ENCODE data around the gene PRLR. TPM values are rescaled to one million over a fixed set of nuclear protein-coding genes. Genes with fewer than 3 reads are reported as not detected.

Gene PRLR
- total RNA-seq, 2 experiments from 2014 or later = 0.14 TPM; not detected in 1

DNA sequence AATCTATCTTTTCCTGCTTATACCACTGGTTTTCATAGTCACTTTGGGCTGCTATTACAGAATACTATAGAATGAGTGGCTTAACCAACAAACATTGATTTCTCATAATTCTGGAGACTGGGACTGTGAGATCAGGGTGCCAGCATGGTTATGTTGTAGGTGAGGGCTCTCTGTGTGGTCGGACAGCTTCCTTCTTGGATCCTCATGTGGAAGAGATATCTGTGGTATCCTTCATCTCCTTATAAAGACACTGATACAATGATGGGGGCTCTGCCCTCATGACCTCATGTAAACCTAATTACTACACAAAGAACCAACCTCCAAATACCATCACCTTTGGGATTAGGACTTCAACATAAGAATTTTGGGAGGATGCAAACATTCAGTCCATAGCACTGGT is 13.9 kb upstream of the PRLR start:
- no peak for ATAC-seq
- H3K27ac Mint-ChIP-seq = no peak overlapping the region
- CTCF ChIA-PET = interaction anchor here (0.6 kb wide), 1 partner anchor 67 kb away, joined by 3 read pairs; no protein-coding TSS in a partner anchor
- H3K4me3 Mint-ChIP-seq = no peak overlapping the region
- H3K36me3 Mint-ChIP-seq = no peaks in the 10 kb centered on the region
- H3K27me3 Mint-ChIP-seq = peaks cover 10% of the 10 kb centered on the region
- no peak for DNase-seq
- peaks cover 2% of the 10 kb centered on the region for H3K4me1 Mint-ChIP-seq
- no peaks in the 10 kb centered on the region for H3K9me3 Mint-ChIP-seq (ENCODE audit: low read depth)

DNA sequence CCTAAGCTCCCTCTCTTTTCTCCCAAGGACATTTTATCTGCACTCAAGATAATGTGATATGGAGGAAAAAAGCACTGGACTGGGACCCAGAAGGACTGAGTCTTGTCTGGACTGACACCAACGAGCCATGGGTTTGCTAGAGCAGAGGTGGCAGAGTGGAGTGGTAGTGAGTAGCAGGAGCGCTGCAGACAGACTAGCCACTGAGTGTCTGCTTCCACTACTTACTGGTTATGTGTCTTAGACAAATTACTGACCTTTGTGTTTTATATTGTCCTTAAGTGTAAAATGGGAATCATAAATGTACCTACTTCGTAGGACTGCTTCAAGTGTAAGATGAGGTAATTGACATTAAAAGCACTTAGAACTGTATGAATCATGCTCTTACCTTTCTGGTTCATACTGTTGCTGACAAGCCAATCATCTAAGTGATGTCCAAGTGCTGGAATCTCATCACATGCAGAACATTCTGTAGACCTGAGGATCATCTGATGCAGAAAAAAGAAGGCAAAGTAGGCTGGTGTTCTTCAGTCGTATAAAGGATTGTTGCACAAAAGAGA is 12.5 kb upstream of the PRLR start:
- DNase-seq (no peak), ATAC-seq (no peak)
- Mint-ChIP-seq H3K4me1 (peaks cover 2% of the 10 kb centered on the region), H3K36me3 (no peaks in the 10 kb centered on the region), H3K27me3 (peaks cover 10% of the 10 kb centered on the region), H3K4me3 (no peak overlapping the region), H3K27ac (no peak overlapping the region), H3K9me3 (ENCODE audit: low read depth) (no peaks in the 10 kb centered on the region)
- CTCF ChIA-PET = no interaction called here

GRCh38 chr5:35240892-35241291 is 10.6 kb upstream of the PRLR start:
- no peak overlapping the region for H3K27ac Mint-ChIP-seq
- CTCF ChIA-PET = no interaction called here
- H3K9me3 Mint-ChIP-seq (ENCODE audit: low read depth) = no peaks in the 10 kb centered on the region
- H3K4me1 Mint-ChIP-seq = no peaks in the 10 kb centered on the region
- H3K4me3 Mint-ChIP-seq = no peak overlapping the region
- no peak for ATAC-seq
- H3K27me3 Mint-ChIP-seq = peaks cover 10% of the 10 kb centered on the region
- no peaks in the 10 kb centered on the region for H3K36me3 Mint-ChIP-seq
- DNase-seq = no peak

GRCh38 chr5:35239911-35240610 is 9.8 kb upstream of the PRLR start:
- CTCF ChIA-PET = no interaction called here
- Mint-ChIP-seq H3K9me3 (ENCODE audit: low read depth) (no peaks in the 10 kb centered on the region), H3K4me1 (no peaks in the 10 kb centered on the region)

DNA sequence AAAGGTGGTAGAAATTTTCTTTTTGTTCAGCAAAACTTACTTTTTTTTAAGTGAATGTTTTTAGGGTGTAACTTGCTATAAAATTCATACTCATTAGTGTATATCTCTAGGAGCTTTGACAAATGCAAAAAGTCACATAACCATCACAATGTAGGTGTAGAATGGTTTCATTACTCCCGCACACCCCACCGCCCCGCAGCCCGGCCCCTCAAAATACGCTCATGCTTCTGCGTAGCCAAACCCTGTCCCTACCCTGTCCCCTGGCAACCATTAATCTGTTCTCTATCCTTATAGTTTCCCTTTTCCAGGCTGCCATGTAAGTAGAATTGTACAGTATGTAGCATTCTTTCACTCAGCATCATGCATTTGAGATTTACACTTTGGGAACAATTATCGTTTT is 9.2 kb upstream of the PRLR start:
- DNase-seq (no peak), ATAC-seq (no peak)
- Mint-ChIP-seq H3K9me3 (ENCODE audit: low read depth) (no peaks in the 10 kb centered on the region), H3K4me1 (no peaks in the 10 kb centered on the region), H3K36me3 (no peaks in the 10 kb centered on the region), H3K27me3 (peaks cover 10% of the 10 kb centered on the region), H3K27ac (no peak overlapping the region), H3K4me3 (no peak overlapping the region)
- CTCF ChIA-PET = no interaction called here

More at GRCh38 chr5:35239911-35240610, 9.8 kb upstream of the PRLR start:
- no peak for DNase-seq
- no peak overlapping the region for H3K27ac Mint-ChIP-seq
- H3K4me3 Mint-ChIP-seq = no peak overlapping the region
- ATAC-seq = no peak
- peaks cover 10% of the 10 kb centered on the region for H3K27me3 Mint-ChIP-seq
- no peaks in the 10 kb centered on the region for H3K36me3 Mint-ChIP-seq

- DNase-seq (no peak), ATAC-seq (no peak)
- H3K9me3 Mint-ChIP-seq (ENCODE audit: low read depth) = no peaks in the 10 kb centered on the region
- peaks cover 6% of the 10 kb centered on the region for H3K27me3 Mint-ChIP-seq
- no peaks in the 10 kb centered on the region for H3K4me1 Mint-ChIP-seq
- no peak overlapping the region for H3K4me3 Mint-ChIP-seq
- H3K27ac Mint-ChIP-seq = no peak overlapping the region
- CTCF ChIA-PET = no interaction called here
- H3K36me3 Mint-ChIP-seq = no peaks in the 10 kb centered on the region
Measured at GRCh38 chr5:35237580-35238376, 7.5 kb upstream of the PRLR start.

DNA sequence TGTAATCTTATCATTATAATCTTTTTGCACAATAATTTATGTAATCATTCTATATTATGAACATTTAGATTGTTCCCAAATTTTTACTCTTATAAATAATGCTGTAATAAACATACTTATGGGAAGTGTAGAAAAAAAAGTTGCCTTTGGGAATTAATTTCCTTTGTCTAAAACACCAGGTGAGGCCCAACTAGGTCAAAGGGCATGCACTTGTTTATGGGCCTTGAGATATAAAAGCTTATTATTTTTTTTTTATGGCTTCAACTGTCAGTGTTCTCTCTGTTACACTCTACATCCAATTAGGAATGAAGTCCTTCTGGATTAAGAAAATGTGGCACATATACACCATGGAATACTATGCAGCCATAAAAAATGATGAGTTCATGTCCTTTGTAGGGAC is 6.5 kb upstream of the PRLR start:
- Mint-ChIP-seq H3K4me3 (no peak overlapping the region), H3K4me1 (no peaks in the 10 kb centered on the region), H3K9me3 (ENCODE audit: low read depth) (no peaks in the 10 kb centered on the region), H3K27me3 (peaks cover 11% of the 10 kb centered on the region), H3K36me3 (no peaks in the 10 kb centered on the region), H3K27ac (no peak overlapping the region)
- CTCF ChIA-PET = no interaction called here
- no peak for DNase-seq
- ATAC-seq = no peak

GRCh38 chr5:35233601-35234000 is 3.3 kb upstream of the PRLR start:
- DNase-seq (no peak), ATAC-seq (no peak)
- Mint-ChIP-seq H3K4me1 (peaks cover 10% of the 10 kb centered on the region), H3K27me3 (peaks cover 41% of the 10 kb centered on the region), H3K9me3 (ENCODE audit: low read depth) (no peaks in the 10 kb centered on the region), H3K27ac (no peak overlapping the region), H3K36me3 (no peaks in the 10 kb centered on the region), H3K4me3 (no peak overlapping the region)
- CTCF ChIA-PET = interaction anchor here (0.7 kb wide), 1 partner anchor 513 kb away, joined by 3 read pairs; no protein-coding TSS in a partner anchor

- DNase-seq = no peak
- Mint-ChIP-seq H3K36me3 (no peaks in the 10 kb centered on the region), H3K27ac (no peak overlapping the region), H3K27me3 (peaks cover 45% of the 10 kb centered on the region), H3K9me3 (ENCODE audit: low read depth) (no peaks in the 10 kb centered on the region), H3K4me1 (peaks cover 10% of the 10 kb centered on the region), H3K4me3 (no peak overlapping the region)
- CTCF ChIA-PET = interaction anchor here (0.7 kb wide), 1 partner anchor 513 kb away, joined by 3 read pairs; no protein-coding TSS in a partner anchor
- no peak for ATAC-seq
Measured at GRCh38 chr5:35233121-35233520, 2.8 kb upstream of the PRLR start.

- CTCF ChIA-PET = no interaction called here
- Mint-ChIP-seq H3K27me3 (peaks cover 55% of the 10 kb centered on the region), H3K4me1 (peaks cover 10% of the 10 kb centered on the region), H3K9me3 (ENCODE audit: low read depth) (no peaks in the 10 kb centered on the region), H3K36me3 (no peaks in the 10 kb centered on the region), H3K4me3 (no peak overlapping the region), H3K27ac (no peak overlapping the region)
- DNase-seq (no peak), ATAC-seq (no peak)
Measured at GRCh38 chr5:35232124-35232523, 1.8 kb upstream of the PRLR start.

DNA sequence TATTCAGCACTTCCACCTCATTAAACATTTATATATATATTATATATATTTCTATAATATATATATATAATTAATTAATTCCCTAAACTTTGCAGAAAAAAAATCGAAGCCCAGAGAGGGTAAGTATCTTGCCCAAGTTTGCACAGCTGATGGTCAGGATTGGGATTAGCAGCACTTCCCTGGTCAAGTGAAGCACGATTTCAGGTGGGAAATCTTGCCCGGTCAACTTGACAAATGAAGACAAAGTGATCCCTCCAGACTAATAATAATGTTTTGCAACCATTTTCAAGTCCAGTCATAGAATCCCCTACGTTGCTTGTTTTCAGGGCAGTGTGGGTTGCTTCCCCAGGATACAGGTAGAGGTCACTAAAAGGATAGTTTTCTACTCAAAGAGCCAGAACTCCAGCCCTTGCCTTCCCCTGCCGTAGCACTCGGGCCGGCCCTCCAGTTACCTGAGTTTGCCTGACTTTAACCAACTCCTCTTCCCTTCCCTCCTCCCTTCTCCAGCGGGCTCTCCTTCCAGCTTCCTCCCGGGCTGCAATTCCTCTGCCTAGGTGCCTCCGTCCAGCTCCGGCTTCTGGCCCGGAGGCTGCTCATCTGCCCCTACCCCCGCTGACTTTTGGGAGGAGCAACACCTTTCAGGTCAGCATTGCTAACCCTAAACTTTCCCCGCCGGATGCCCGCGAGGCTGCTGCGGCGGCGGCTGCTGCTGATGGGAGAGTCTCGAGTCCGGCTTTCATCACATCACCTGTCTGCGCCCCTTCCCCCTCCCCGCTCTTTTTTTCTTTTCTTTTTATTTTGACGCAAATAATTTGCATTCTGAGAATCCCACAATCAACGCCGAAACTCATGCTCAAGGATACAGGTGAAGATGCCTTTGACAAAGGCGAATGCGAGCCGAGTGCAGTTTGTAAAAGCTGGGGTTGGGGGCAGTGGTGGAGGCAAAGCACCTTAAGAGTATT is 930 bp downstream of the PRLR start:
- peak overlapping the region; percentile 30 for H3K4me3 Mint-ChIP-seq
- H3K36me3 Mint-ChIP-seq = no peaks in the 10 kb centered on the region
- ATAC-seq (peak; percentile 36), DNase-seq (no peak)
- H3K27me3 Mint-ChIP-seq = peaks cover 68% of the 10 kb centered on the region
- H3K4me1 Mint-ChIP-seq = peaks cover 10% of the 10 kb centered on the region
- no peak overlapping the region for H3K27ac Mint-ChIP-seq
- CTCF ChIA-PET = no interaction called here
- no peaks in the 10 kb centered on the region for H3K9me3 Mint-ChIP-seq (ENCODE audit: low read depth)

DNA sequence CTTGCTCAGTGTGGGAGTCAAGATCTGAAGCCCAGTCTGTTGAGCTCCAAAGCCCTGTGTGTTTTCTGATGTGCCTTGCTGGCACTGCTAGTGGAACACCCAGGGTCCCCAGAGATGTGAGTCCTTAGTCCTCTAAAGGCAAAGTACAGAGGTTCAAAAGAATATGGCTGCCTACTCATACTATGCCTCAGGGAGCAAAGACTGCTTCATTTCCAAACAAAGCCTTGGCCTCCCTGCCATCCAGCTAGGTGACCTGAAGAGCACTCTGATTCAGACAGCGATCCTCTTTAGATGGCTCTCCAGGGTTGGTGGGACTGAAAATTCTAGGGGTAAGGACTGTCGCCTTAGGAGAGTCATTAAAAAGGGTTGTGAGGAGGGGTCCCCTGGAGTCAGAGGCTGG is 2.0 kb downstream of the PRLR start:
- peaks cover 10% of the 10 kb centered on the region for H3K4me1 Mint-ChIP-seq
- DNase-seq = no peak
- no peak for ATAC-seq
- H3K27ac Mint-ChIP-seq = no peak overlapping the region
- CTCF ChIA-PET = no interaction called here
- H3K9me3 Mint-ChIP-seq (ENCODE audit: low read depth) = no peaks in the 10 kb centered on the region
- H3K36me3 Mint-ChIP-seq = no peaks in the 10 kb centered on the region
- peaks cover 76% of the 10 kb centered on the region for H3K27me3 Mint-ChIP-seq
- H3K4me3 Mint-ChIP-seq = no peak overlapping the region

- Mint-ChIP-seq H3K27me3 (peaks cover 74% of the 10 kb centered on the region), H3K4me1 (peaks cover 10% of the 10 kb centered on the region), H3K36me3 (no peaks in the 10 kb centered on the region), H3K9me3 (ENCODE audit: low read depth) (no peaks in the 10 kb centered on the region), H3K27ac (no peak overlapping the region), H3K4me3 (no peak overlapping the region)
- DNase-seq (no peak), ATAC-seq (no peak)
- CTCF ChIA-PET = no interaction called here
Measured at GRCh38 chr5:35227720-35228119, 2.6 kb downstream of the PRLR start.

Data from activated CD8-positive, alpha-beta memory T cell treated with anti-CD3 and anti-CD28 coated beads, Interleukin-2, amount 10 ng/mL, durations not matched to agents 7 days and 5 days (primary cell).